SK-N-SH treated with all-trans-retinoic acid at 6 μM for 48 hours (cell line): Measurements from ENCODE around the gene PRR5L.

Source experiments
- ATAC-seq: fragments of 200-7000 bp; cut with Tn5 transposase; 3 replicates; pipeline ENCODE4 v1.9.1; 2020; ENCODE audit warnings: mild to moderate bottlenecking, moderate library complexity
- ARNTL ChIP-seq: fragments of 450-650 bp; formaldehyde crosslinking; IDR thresholded peaks from 2 replicates; pipeline ENCODE4 v1.5.0; 2020; ENCODE audit warnings: low read depth, mild to moderate bottlenecking, moderate library complexity, borderline replicate concordance
- BACH2 ChIP-seq: fragments of 250-450 bp; sonication (Bioruptor Pico); IDR thresholded peaks from 2 replicates; pipeline ENCODE4 v1.9.0; 2021; ENCODE audit warnings: mild to moderate bottlenecking, borderline replicate concordance
- CSDC2 ChIP-seq: fragments of 250-450 bp; sonication (Bioruptor Pico); IDR thresholded peaks from 2 replicates; pipeline ENCODE4 v1.5.0; 2020; ENCODE audit warnings: mild to moderate bottlenecking, moderate library complexity
- ESRRG ChIP-seq: fragments of 250-450 bp; sonication (Bioruptor Pico); IDR thresholded peaks from 2 replicates; pipeline ENCODE4 v1.6.1; 2021; ENCODE audit warnings: mild to moderate bottlenecking
- GLIS3 ChIP-seq: fragments of 250-450 bp; sonication (Bioruptor Pico); IDR thresholded peaks from 2 replicates; pipeline ENCODE4 v1.5.0; 2020; ENCODE audit warnings: mild to moderate bottlenecking, moderate library complexity
- ISL1 ChIP-seq: fragments of 250-450 bp; sonication (Bioruptor Pico); IDR thresholded peaks from 2 replicates; pipeline ENCODE4 v2.1.2; 2022; ENCODE audit warnings: mild to moderate bottlenecking, moderate library complexity
- OSR1 ChIP-seq: fragments of 250-450 bp; sonication (Bioruptor Pico); IDR thresholded peaks from 2 replicates; pipeline ENCODE4 v1.8.0; 2022; ENCODE audit warnings: moderate library complexity, mild to moderate bottlenecking, inconsistent platforms
- SNAI2 ChIP-seq: fragments of 250-450 bp; sonication (Bioruptor Pico); IDR thresholded peaks from 2 replicates; pipeline ENCODE4 v1.5.0; 2020; ENCODE audit warnings: mild to moderate bottlenecking, moderate library complexity
- TCF4 ChIP-seq: fragments of 250-450 bp; sonication (Bioruptor Pico); IDR thresholded peaks from 2 replicates; pipeline ENCODE4 v1.8.0; 2021; ENCODE audit warnings: mild to moderate bottlenecking, moderate library complexity, borderline replicate concordance
- TOX ChIP-seq: fragments of 250-450 bp; sonication (Bioruptor Pico); IDR thresholded peaks from 2 replicates; pipeline ENCODE4 v1.8.0; 2021; ENCODE audit warnings: mild to moderate bottlenecking, moderate library complexity, borderline replicate concordance
- ZC3H10 ChIP-seq: fragments of 250-450 bp; sonication (Bioruptor Pico); IDR thresholded peaks from 2 replicates; pipeline ENCODE4 v1.5.1; 2021; ENCODE audit warnings: mild to moderate bottlenecking, moderate library complexity
- ZFP3 ChIP-seq: fragments of 250-450 bp; sonication (Bioruptor Pico); IDR thresholded peaks from 2 replicates; pipeline ENCODE4 v1.5.0; 2020; ENCODE audit warnings: mild to moderate bottlenecking, moderate library complexity
- ZNF565 ChIP-seq: fragments of 450-650 bp; formaldehyde crosslinking; conservative IDR thresholded peaks from 2 replicates; pipeline ENCODE4 v1.5.0; 2020; ENCODE audit warnings: low read depth, mild to moderate bottlenecking, moderate library complexity
- ZNF70 ChIP-seq: fragments of 450-650 bp; formaldehyde crosslinking; IDR thresholded peaks from 2 replicates; pipeline ENCODE4 v1.5.0; 2020; ENCODE audit warnings: mild to moderate bottlenecking, moderate library complexity
- ZNF8 ChIP-seq: fragments of 450-650 bp; formaldehyde crosslinking; IDR thresholded peaks from 2 replicates; pipeline ENCODE4 v1.5.0; 2020; ENCODE audit warnings: mild to moderate bottlenecking, moderate library complexity
- TF ChIP-seq, protein P1 (sequence below): fragments of 250-450 bp; sonication (Bioruptor Pico); IDR thresholded peaks from 2 replicates; pipeline ENCODE4 v1.5.0; 2020; ENCODE audit warnings: mild to moderate bottlenecking, moderate library complexity
- TF ChIP-seq, protein P2 (sequence below): fragments of 250-450 bp; sonication (Bioruptor Pico); IDR thresholded peaks from 2 replicates; pipeline ENCODE4 v1.5.1; 2021; ENCODE audit warnings: mild to moderate bottlenecking, moderate library complexity
- TF ChIP-seq, protein P3 (sequence below): fragments of 250-450 bp; sonication (Bioruptor Pico); IDR thresholded peaks from 2 replicates; pipeline ENCODE4 v1.5.1; 2020; ENCODE audit warnings: low read depth, mild to moderate bottlenecking, moderate library complexity
- TF ChIP-seq, protein P4 (sequence below): fragments of 250-450 bp; sonication (Bioruptor Pico); IDR thresholded peaks from 2 replicates; pipeline ENCODE4 v1.8.0; 2020; ENCODE audit warnings: mild to moderate bottlenecking, moderate library complexity, borderline replicate concordance

Gene PRR5L

DNA sequence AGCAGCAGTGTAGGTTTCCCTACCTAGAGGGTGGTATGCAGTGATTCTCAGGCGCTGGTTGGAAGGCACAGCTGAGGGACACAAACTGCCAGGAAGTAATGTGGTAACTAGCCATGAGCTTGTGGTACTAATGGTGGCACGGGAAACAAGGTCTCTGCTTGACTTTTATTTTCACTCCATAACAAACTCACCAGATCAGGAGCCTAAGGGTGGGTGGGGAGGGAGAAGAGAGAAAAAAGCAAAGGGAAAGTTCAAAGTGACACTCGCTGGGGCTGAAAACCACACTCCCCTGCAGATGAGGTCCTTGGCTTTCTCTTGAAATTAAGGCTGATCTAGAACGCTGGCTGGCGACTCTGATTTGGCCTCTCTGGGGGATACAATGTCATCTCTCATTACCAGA, 192.0 kb downstream of the PRR5L start:
- TF ChIP-seq ZNF565 (CRISPR knock-in tag), result no peak
- TF ChIP-seq ESRRG (CRISPR knock-in tag), result no peak
- TF ChIP-seq GLIS3 (CRISPR knock-in tag), result no peak
- TF ChIP-seq ZFP3 (CRISPR knock-in tag), result no peak
- TF ChIP-seq ARNTL (CRISPR knock-in tag), result no peak
- TF ChIP-seq, protein P1, sequence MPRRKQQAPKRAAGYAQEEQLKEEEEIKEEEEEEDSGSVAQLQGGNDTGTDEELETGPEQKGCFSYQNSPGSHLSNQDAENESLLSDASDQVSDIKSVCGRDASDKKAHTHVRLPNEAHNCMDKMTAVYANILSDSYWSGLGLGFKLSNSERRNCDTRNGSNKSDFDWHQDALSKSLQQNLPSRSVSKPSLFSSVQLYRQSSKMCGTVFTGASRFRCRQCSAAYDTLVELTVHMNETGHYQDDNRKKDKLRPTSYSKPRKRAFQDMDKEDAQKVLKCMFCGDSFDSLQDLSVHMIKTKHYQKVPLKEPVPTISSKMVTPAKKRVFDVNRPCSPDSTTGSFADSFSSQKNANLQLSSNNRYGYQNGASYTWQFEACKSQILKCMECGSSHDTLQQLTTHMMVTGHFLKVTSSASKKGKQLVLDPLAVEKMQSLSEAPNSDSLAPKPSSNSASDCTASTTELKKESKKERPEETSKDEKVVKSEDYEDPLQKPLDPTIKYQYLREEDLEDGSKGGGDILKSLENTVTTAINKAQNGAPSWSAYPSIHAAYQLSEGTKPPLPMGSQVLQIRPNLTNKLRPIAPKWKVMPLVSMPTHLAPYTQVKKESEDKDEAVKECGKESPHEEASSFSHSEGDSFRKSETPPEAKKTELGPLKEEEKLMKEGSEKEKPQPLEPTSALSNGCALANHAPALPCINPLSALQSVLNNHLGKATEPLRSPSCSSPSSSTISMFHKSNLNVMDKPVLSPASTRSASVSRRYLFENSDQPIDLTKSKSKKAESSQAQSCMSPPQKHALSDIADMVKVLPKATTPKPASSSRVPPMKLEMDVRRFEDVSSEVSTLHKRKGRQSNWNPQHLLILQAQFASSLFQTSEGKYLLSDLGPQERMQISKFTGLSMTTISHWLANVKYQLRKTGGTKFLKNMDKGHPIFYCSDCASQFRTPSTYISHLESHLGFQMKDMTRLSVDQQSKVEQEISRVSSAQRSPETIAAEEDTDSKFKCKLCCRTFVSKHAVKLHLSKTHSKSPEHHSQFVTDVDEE (CRISPR knock-in tag), result no peak
- TF ChIP-seq OSR1 (CRISPR knock-in tag), result no peak
- TF ChIP-seq ISL1 (CRISPR knock-in tag), result no peak
- TF ChIP-seq, protein P2, sequence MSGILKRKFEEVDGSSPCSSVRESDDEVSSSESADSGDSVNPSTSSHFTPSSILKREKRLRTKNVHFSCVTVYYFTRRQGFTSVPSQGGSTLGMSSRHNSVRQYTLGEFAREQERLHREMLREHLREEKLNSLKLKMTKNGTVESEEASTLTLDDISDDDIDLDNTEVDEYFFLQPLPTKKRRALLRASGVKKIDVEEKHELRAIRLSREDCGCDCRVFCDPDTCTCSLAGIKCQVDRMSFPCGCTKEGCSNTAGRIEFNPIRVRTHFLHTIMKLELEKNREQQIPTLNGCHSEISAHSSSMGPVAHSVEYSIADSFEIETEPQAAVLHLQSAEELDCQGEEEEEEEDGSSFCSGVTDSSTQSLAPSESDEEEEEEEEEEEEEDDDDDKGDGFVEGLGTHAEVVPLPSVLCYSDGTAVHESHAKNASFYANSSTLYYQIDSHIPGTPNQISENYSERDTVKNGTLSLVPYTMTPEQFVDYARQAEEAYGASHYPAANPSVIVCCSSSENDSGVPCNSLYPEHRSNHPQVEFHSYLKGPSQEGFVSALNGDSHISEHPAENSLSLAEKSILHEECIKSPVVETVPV (CRISPR knock-in tag), result no peak
- no peak for TF ChIP-seq TCF4
- TF ChIP-seq TOX (CRISPR knock-in tag), result no peak
- TF ChIP-seq ZNF70 (CRISPR knock-in tag), result no peak
- TF ChIP-seq CSDC2 (CRISPR knock-in tag), result no peak
- TF ChIP-seq ZNF8, result no peak
- no peak for TF ChIP-seq SNAI2 (CRISPR knock-in tag)
- TF ChIP-seq, all 23 proteins: peak for 0
- no peak for ATAC-seq

DNA sequence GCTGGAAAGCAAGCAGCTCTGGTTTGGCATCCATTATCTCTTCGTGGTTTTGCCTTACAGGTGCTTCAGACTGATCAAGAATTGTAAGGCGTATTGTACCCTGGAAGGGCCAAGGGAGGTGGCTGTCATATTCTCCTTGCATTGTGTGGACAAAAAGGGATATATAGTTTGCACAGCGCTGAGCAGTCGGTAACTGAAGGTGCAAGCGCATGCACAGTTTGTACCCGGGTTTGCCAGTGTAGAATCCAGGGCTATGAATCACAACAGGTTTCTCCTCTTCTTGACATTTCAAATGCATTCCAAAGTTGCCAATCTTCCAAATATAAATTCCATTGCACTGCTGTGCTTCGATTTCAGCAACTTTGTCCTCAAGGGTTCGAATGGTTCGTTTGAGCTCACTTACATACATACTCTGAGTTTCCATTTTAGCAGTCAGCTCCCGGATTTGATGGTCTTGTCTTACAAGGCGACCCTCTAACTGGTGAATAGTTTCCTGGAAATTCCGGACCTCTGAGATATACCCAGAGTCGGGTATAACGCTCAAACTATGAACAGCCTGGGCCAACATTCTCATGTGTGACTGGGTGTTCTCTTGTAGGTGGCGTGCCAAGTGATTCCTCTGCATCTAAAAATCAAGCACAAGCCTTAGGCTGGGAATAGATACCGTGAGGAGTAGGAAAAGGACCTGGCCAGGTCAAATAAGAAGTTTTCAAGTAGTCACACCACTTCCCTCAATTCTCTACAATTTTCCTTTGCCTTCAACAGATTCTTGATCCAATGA, 194.1 kb downstream of the PRR5L start:
- TF ChIP-seq ARNTL (CRISPR knock-in tag) (no peak), GLIS3 (CRISPR knock-in tag) (no peak), ESRRG (CRISPR knock-in tag) (no peak), SNAI2 (CRISPR knock-in tag) (no peak)
- TF ChIP-seq, protein P3, sequence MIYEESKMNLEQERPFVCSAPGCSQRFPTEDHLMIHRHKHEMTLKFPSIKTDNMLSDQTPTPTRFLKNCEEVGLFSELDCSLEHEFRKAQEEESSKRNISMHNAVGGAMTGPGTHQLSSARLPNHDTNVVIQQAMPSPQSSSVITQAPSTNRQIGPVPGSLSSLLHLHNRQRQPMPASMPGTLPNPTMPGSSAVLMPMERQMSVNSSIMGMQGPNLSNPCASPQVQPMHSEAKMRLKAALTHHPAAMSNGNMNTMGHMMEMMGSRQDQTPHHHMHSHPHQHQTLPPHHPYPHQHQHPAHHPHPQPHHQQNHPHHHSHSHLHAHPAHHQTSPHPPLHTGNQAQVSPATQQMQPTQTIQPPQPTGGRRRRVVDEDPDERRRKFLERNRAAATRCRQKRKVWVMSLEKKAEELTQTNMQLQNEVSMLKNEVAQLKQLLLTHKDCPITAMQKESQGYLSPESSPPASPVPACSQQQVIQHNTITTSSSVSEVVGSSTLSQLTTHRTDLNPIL (CRISPR knock-in tag), result no peak
- no peak for ATAC-seq

DNA sequence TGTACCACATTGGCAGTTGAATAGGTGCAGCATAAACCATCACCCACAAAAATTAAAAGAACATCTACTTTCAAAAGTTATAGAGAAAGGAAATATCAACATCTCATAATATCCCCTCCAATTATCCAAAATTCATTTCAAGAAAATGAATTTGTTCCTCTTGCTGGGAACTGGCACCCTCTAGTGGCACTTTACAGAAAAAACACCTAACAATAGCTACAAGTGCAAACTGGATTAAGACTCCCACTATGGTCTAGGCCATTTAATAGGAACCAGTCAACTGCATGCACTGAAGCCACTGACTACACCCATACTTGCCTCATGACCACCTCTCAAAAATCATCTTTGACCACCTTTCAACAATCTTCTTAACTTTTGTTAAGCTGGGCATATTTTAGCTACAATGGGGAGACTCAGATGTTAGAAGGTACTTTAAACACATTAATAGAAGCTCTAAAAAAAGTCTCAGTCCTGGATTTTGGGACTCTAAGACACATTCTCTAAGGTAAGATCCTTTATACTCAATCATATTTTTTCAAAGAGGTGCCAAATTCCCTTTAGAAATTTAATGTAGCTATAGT, 196.7 kb downstream of the PRR5L start:
- peak; percentile 55; the same call in 2 of the 3 replicates for ATAC-seq
- TF ChIP-seq, protein P3 (CRISPR knock-in tag), result no peak
- TF ChIP-seq CSDC2 (CRISPR knock-in tag) (no peak), ISL1 (CRISPR knock-in tag) (no peak), ARNTL (CRISPR knock-in tag) (no peak), ZC3H10 (CRISPR knock-in tag) (no peak), ESRRG (CRISPR knock-in tag) (no peak), TOX (CRISPR knock-in tag) (no peak), ZNF565 (CRISPR knock-in tag) (no peak), BACH2 (CRISPR knock-in tag) (no peak), ZFP3 (CRISPR knock-in tag) (no peak), TCF4 (no peak)
- TF ChIP-seq, protein P1 (CRISPR knock-in tag), result no peak
- TF ChIP-seq, protein P4, sequence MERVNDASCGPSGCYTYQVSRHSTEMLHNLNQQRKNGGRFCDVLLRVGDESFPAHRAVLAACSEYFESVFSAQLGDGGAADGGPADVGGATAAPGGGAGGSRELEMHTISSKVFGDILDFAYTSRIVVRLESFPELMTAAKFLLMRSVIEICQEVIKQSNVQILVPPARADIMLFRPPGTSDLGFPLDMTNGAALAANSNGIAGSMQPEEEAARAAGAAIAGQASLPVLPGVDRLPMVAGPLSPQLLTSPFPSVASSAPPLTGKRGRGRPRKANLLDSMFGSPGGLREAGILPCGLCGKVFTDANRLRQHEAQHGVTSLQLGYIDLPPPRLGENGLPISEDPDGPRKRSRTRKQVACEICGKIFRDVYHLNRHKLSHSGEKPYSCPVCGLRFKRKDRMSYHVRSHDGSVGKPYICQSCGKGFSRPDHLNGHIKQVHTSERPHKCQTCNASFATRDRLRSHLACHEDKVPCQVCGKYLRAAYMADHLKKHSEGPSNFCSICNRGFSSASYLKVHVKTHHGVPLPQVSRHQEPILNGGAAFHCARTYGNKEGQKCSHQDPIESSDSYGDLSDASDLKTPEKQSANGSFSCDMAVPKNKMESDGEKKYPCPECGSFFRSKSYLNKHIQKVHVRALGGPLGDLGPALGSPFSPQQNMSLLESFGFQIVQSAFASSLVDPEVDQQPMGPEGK (CRISPR knock-in tag), result no peak
- TF ChIP-seq, protein P2 (CRISPR knock-in tag), result no peak
